ENCODE measurements around the gene EFHC1.

DNA sequence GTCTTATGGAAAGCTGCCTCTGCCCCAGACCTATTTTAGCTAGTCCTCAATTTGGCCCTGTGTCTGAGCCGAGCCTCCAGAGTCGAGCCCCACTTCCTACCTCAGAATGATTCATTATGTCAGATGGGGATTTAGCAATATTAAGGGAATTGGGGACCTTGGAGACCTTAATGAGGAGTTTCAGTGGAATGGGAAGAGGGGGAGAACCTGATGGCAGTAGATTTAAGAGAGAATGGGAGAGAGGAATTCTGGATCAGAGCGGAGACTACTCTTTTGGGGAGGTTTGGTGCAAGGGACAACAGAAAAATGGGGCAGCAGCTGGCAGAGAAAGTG lies 63.5 kb downstream of the EFHC1 start:
- no peak for TF ChIP-seq POLR2AphosphoS5 (IDR thresholded peaks at IDR 0.05; ENCODE audit: low read depth, low read length)
- TF ChIP-seq POLR2A (IDR thresholded peaks at IDR 0.05; ENCODE audit: low read depth, low read length) = no peak

All from GM12892 (cell line).